Choroid plexus epithelial cell (primary cell): ENCODE data around the gene SCRN2.

Experiments used
- DNase-seq: peaks from one replicate; pipeline ENCODE4 v3.0.0-alpha.2; 2010; ENCODE audit warnings: low read depth
- H3K4me3 ChIP-seq: 2 replicates; pipeline ENCODE4 v1.5.1; 2011; ENCODE audit warnings: low read depth, mild to moderate bottlenecking, control low read depth, low read length, moderate library complexity
- TF ChIP-seq, protein P1 (sequence below): conservative IDR thresholded peaks from 2 replicates; pipeline ENCODE4 v1.5.1; 2011; ENCODE audit warnings: low read depth, mild to moderate bottlenecking, control low read depth, inconsistent platforms, low read length, moderate library complexity

The SCRN2 gene

DNA sequence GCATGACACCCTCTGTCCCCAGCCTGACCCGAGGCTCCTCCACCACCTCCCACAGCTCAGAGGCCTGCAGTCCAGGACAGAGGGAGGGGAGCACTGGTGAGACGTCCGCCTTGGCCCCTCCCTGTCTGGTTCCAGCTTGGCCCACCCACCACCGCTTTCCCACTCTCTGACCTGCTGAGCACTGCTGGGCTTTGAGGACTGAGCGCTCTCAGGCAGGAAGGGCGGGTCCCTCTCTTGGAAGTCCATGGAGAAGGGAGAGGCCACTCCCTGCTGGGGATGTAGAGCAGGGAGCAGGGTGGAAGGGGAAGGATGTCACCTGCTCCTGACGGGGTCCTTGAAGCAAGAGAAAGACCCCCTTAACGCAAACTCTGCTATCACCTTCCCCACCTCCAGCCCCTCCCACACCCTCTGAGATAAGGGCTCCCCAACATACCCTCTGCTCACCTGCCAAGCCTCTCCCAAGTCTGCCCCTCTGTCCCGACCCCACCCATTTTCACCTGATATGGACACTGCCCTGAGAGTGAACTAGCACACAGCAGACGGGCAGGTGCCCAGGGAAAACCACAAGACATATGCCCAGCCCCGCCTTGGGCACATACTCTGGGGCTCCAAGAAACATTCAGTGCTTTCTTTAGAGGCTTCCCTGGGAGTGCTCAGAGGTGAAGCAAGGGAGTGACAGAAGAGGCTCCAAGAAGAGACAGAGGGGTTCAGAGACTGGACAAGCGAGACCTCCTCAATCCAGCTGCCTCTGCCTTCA is 20.9 kb downstream of the SCRN2 start:
- DNase-seq: no peak
- H3K4me3 ChIP-seq: no peak overlapping the region
- TF ChIP-seq, protein P1, sequence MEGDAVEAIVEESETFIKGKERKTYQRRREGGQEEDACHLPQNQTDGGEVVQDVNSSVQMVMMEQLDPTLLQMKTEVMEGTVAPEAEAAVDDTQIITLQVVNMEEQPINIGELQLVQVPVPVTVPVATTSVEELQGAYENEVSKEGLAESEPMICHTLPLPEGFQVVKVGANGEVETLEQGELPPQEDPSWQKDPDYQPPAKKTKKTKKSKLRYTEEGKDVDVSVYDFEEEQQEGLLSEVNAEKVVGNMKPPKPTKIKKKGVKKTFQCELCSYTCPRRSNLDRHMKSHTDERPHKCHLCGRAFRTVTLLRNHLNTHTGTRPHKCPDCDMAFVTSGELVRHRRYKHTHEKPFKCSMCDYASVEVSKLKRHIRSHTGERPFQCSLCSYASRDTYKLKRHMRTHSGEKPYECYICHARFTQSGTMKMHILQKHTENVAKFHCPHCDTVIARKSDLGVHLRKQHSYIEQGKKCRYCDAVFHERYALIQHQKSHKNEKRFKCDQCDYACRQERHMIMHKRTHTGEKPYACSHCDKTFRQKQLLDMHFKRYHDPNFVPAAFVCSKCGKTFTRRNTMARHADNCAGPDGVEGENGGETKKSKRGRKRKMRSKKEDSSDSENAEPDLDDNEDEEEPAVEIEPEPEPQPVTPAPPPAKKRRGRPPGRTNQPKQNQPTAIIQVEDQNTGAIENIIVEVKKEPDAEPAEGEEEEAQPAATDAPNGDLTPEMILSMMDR: no peak

DNA sequence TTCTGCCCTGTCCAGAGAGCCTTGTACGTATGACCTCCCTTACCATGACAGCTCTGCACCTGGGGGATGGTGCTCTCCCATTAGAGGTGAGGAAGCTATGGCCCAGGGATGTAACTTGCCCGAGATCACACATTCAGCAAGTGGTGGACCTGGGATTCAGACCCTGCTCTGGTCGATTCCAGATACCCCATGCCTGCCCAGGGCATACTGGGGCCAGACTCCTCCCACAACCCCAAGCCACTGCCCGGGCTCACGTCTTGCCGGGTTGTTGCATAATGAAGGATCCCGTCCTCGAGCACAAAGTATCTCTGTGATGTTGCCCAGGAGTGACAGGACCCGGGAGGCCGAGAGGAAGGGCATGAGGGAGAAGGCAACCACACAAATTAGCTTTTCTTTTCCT is 21.6 kb downstream of the SCRN2 start:
- no peak overlapping the region for H3K4me3 ChIP-seq
- no peak for DNase-seq
- TF ChIP-seq, protein P1: no peak

DNA sequence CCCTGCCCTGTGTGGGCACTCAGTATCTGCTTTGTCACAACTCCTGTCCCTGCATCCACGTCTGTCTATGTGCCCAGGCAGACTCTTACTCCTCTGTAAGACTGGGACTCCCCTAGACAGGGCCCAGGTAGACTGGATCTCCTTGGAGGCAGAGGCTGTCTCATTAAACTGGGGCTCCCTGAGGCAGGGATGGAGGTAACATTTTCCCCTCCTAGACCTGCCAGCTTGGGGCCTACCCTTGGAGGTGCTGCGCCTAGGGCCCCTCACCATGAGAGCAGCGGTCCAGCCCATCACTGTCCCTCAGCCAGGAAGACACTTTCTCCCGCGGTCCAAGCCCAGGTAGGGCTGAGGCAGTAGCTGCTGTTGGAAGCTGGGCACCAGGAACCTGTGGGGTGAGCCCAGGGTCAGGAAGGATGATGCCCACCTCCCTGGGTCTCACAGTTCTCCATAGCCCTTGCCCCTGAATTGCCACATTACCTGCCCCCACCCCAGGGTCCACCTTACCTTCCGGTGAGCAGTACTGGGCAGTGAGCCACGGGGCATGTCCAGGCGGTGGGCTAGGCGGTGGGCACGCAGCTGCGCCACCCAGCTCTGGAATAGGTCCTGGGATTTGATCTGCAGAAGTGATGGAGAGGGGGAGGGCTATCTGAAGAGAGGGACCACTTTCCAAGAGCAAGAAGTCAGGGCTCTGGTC is 22.9 kb downstream of the SCRN2 start:
- TF ChIP-seq, protein P1: no peak
- H3K4me3 ChIP-seq: no peak overlapping the region

DNA sequence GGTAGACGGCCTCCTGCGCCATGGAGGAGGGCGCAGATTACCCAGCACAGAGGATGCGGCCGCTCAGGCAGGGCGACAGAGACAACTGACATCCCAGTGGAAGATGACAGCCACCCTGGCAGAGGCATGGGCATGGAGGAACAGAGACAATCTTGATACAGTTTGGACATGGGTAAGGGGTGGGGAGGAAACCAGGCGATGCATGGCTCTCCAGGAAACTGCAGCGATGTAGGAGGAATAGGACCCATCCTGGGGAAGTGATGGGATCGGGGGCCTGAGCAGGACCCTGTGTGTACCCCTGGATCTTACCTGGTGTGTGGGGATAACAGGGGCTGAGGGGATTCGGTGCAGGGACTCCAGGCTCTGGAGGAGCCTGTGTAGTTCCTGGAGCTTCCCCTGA is 24.1 kb downstream of the SCRN2 start:
- no peak overlapping the region for H3K4me3 ChIP-seq
- no peak for DNase-seq
- TF ChIP-seq, protein P1: no peak

More for the DNA sequence above, 22.9 kb downstream of the SCRN2 start:
- DNase-seq: no peak

DNA sequence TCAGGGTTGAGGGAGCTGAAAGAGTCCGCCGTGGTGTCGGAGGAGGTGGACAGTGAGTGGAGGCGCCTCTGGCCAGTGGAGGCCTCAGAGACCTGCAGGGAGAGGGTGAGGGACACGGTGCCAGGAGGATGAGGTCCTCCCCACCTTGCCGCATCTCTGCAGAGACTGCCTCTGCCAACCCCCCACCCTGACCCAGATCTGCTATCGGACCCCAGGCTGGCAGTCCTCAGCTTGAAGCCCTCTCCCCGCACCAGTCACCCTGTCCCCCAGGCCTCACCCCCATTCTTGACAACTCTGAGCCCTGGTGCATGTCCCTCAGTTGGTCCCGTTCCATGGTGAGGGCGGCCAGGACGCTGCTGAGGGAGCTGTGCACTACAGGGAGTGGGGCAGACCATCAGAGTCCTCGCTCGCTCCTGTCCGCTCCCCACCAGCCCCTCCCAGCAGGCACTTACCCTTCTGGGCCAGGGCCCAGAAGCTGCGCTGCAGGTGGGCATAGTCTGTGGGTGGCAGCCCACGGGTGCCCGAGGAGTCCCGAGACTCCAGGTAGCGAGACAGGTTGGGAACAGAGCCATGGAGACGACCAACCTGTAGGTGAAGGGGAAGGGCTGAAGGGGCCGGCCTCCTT is 24.9 kb downstream of the SCRN2 start:
- DNase-seq: no peak

DNA sequence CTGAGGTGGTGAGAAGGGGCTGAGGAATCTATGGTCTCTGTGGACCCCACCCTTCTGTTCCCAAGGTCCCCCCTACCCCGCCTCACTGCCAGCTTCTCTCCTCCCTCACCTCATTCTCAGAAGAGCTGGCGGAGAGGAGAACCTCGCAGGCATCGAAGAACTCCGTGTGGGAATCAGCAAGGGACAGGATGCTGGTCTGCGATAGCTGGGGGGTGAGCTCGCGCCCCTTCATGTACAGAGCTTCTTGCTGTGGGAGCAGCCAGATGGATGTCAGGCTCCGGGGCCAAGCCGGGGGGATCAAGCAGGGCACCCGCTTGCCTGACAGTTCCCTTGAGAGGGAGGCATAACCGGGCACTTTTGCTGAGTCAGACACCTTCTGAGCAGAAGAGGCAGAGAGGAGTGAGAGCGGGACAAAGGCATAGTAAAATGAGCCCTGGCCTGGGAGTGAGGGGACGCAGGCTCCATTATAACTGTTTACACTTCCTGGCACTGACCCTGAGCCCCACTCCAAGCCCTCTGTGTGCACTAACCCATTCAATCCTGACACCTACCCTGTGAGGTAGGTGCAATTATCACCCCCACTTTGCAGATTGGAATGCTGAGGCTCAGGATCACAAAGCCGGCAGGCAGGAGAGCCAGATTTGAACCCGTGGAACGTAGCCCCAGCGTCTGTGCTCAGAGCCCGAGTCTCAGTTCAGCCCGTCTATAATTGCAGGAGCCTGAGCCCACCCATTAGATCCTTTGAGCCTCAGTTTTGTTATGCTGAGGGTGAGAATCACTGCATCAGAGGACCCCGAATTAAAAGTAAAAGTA is 25.8 kb downstream of the SCRN2 start:
- no peak overlapping the region for H3K4me3 ChIP-seq
- TF ChIP-seq, protein P1: no peak
- no peak for DNase-seq

More for the DNA sequence above, 24.9 kb downstream of the SCRN2 start:
- H3K4me3 ChIP-seq: no peak overlapping the region
- TF ChIP-seq, protein P1: no peak
